ACC112 (cell line): Measurements from ENCODE around the gene FUCA2.

Experiments
- H2AFZ ChIP-seq: fragments of 200-600 bp; sonication (generic); one replicate; pipeline ENCODE4 v1.6.0; 2017; ENCODE audit warnings: antibody characterized with exemption, low read length; ENCODE audit not compliant: unreplicated experiment
- H3K27ac ChIP-seq: fragments of 200-600 bp; sonication (generic); 2 replicates; pipeline ENCODE4 v1.5.1; 2014; ENCODE audit warnings: low read depth, mild to moderate bottlenecking, antibody characterized with exemption, low read length, moderate library complexity
- H3K27me3 ChIP-seq: fragments of 200-600 bp; sonication (generic); 2 replicates; pipeline ENCODE4 v1.6.1; 2014; ENCODE audit warnings: mild to moderate bottlenecking, antibody characterized with exemption, low read length, moderate library complexity, mixed read lengths; ENCODE audit not compliant: insufficient read depth
- H3K36me3 ChIP-seq: fragments of 200-600 bp; sonication (generic); 2 replicates; pipeline ENCODE4 v1.6.1; 2016; ENCODE audit warnings: mild to moderate bottlenecking, antibody characterized with exemption, low read length, moderate library complexity, mixed read lengths; ENCODE audit not compliant: insufficient read depth
- H3K4me1 ChIP-seq: fragments of 200-600 bp; sonication (generic); one replicate; pipeline ENCODE4 v1.6.1; 2016; ENCODE audit warnings: low read length, mixed read lengths; ENCODE audit not compliant: insufficient read depth, unreplicated experiment, control insufficient read depth
- H3K4me3 ChIP-seq: fragments of 200-600 bp; sonication (generic); 2 replicates; pipeline ENCODE4 v1.5.1; 2014; ENCODE audit warnings: mild to moderate bottlenecking, low read depth, low read length
- H3K79me2 ChIP-seq: fragments of 200-600 bp; sonication (generic); one replicate; pipeline ENCODE4 v1.6.0; 2016; ENCODE audit warnings: low read length; ENCODE audit not compliant: control insufficient read depth, unreplicated experiment, insufficient read depth

The FUCA2 gene

DNA sequence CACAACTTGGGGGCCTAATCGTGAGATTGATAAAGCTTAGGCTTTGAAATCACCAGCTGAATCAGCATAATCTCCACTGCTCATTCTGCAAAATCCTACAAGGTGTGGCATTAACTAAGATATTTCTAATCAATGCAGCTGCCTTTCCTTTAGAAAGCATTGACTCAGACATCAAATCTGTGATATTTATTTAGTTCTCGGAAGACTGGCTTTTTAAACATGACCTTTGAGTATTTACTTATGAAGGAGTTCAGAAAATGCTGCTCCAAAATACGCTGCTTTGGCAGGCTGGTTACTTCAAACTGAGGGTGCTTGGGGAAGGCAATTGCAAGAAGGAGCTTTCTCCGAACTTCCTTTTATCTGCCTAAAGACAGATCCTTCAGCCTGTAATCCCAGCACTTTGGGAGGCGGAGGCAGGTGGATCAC lies 23.7 kb upstream of the FUCA2 start:
- Histone ChIP-seq H3K79me2 (no peaks in the 10 kb centered on the region), H3K4me1 (no peaks in the 10 kb centered on the region), H3K27me3 (peaks cover 9% of the 10 kb centered on the region; the same call in 1 of the 2 replicates), H3K4me3 (no peak overlapping the region), H3K27ac (no peak overlapping the region), H3K36me3 (no peaks in the 10 kb centered on the region), H2AFZ (no peak overlapping the region)

- H3K4me3 ChIP-seq: no peak overlapping the region
- peaks cover 6% of the 10 kb centered on the region for H3K4me1 ChIP-seq
- H2AFZ ChIP-seq: no peak overlapping the region
- H3K79me2 ChIP-seq: no peaks in the 10 kb centered on the region
- H3K27me3 ChIP-seq: peaks cover 9% of the 10 kb centered on the region; the same call in 1 of the 2 replicates
- no peaks in the 10 kb centered on the region for H3K36me3 ChIP-seq
- H3K27ac ChIP-seq: no peak overlapping the region
Measured at GRCh38 chr6:143531720-143532499, 20.4 kb upstream of the FUCA2 start.

DNA sequence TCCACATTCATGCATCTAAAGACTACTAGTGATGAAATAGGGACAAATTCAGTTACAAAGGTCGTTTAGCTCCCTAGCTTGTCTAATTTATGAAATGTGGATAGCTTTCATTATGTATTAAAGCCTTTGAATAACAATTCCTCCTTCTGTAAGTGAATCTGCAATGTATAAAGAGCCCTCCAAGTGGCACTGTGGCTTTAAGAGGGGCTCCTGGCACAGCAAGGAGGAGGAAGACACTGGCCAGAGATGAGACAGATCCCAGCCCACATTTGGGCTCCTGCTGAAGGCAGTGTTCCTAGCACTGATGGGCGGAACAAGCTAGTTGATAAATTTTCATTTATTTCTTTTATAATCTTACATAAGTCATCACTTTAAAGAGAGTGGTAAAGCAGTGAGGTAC lies 17.6 kb upstream of the FUCA2 start:
- Histone ChIP-seq H3K4me1 (peaks cover 6% of the 10 kb centered on the region), H2AFZ (no peak overlapping the region), H3K27ac (no peak overlapping the region)

DNA sequence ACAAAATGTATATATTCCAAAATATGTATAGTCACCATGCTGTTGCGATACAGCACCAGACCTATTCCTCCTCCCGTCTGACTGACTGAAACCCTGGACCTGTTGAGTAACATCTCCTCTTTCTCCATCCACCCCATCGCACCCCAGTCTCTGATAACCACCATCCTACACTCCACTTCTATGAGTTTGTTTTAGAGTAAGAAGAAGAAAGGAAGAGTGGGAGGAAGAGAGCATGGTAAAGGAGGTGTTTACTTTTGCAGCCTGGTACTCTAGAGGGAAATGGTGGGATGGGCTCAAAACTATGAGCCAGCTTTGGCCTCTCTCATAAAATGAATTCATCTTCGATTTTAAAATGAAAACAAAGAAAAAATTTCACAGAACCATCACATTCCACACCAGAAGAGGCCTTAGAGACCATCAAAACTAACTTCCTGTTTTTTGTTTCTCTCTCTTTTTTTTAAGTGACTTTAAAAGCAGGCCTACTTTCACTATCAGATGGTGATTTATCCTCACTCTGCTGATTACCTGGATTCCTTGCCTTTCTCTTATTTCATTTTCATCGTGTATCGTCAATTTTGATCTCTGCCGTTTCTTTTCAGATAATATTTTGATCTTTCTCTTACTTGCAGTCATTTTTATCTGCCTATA lies 16.8 kb upstream of the FUCA2 start:
- peaks cover 9% of the 10 kb centered on the region; the same call in 1 of the 2 replicates for H3K27me3 ChIP-seq
- no peak overlapping the region for H3K4me3 ChIP-seq
- no peak overlapping the region for H3K27ac ChIP-seq
- H3K4me1 ChIP-seq: peaks cover 6% of the 10 kb centered on the region
- no peaks in the 10 kb centered on the region for H3K36me3 ChIP-seq
- peak overlapping the region; percentile 67 for H2AFZ ChIP-seq
- no peaks in the 10 kb centered on the region for H3K79me2 ChIP-seq

More for the DNA sequence above, 17.6 kb upstream of the FUCA2 start:
- H3K27me3 ChIP-seq: peaks cover 9% of the 10 kb centered on the region; the same call in 1 of the 2 replicates
- H3K36me3 ChIP-seq: no peaks in the 10 kb centered on the region
- H3K79me2 ChIP-seq: no peaks in the 10 kb centered on the region
- no peak overlapping the region for H3K4me3 ChIP-seq

DNA sequence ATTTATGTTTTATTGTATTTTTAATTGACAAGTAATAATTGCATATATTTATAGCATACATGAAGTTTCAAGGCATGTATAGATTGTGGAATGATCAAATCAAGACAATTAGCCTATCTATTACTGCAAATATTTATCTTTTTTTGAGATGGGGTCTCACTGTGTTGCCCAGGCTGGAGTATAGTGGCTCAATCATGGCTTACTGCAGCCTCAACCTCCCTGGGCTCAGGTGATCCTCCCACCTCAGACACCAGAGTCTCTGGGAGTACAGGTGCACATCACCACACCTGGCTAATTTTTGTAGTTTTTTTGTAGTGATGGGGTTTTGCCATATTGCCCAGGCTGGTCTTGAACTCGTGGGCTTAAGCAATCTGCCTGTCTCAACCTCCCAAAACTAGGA lies 16.2 kb upstream of the FUCA2 start:
- Histone ChIP-seq H3K27me3 (peaks cover 4% of the 10 kb centered on the region; the same call in 1 of the 2 replicates), H3K36me3 (no peaks in the 10 kb centered on the region), H3K4me1 (peaks cover 6% of the 10 kb centered on the region), H2AFZ (no peak overlapping the region), H3K27ac (no peak overlapping the region), H3K4me3 (no peak overlapping the region), H3K79me2 (no peaks in the 10 kb centered on the region)

DNA sequence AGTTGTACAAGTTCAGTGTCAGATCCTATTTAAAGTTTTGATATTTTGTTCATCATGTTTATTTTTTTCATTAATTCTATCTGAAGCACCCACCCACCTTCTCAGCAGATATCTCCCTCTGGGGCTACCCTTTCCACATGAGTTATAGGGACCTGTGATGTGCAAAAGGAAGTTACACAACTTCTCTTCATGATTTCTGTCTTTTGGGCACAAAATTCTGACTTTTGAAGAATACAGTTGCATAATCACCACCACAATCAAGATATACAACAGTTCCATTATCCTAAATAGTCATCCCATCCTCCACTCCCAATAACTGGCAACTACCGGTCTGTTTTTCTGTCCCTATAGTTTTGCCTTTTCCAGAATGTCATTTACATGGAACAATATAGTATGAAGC lies 13.8 kb upstream of the FUCA2 start:
- Histone ChIP-seq H3K79me2 (no peaks in the 10 kb centered on the region), H3K4me3 (no peak overlapping the region), H3K4me1 (peaks cover 6% of the 10 kb centered on the region), H3K27me3 (no peaks in the 10 kb centered on the region), H2AFZ (no peak overlapping the region), H3K36me3 (no peaks in the 10 kb centered on the region), H3K27ac (no peak overlapping the region)

DNA sequence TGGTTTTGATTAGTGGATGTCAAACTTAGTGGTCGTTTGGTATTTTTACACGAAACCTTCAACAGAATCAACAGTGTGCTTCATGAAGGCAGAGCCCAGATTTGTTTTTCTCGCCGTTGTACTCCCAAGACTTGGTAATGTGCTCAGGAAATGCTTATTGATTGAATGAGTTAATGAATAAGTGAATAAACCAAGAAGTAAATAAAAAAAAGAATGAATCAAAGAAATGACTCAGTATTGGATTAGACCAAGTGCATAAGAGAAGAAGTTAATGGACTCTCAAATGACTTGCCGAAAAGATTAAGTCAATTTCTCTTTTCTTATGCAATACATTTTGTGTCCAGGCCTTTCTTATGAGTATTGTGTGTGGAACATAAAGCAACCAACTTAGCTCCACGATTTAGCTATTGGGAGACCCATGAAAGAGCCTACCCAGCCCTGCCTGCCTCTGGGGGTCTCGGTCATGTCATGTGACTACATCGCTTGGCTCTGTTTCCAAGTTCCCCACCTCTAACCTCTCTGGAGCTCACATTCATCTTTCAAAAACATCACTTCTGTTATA lies 10.6 kb upstream of the FUCA2 start:
- H3K36me3 ChIP-seq: no peaks in the 10 kb centered on the region
- no peak overlapping the region for H3K4me3 ChIP-seq
- H2AFZ ChIP-seq: no peak overlapping the region
- H3K27ac ChIP-seq: no peak overlapping the region
- H3K79me2 ChIP-seq: no peaks in the 10 kb centered on the region
- no peaks in the 10 kb centered on the region for H3K4me1 ChIP-seq
- no peaks in the 10 kb centered on the region for H3K27me3 ChIP-seq

- H2AFZ ChIP-seq: no peak overlapping the region
- no peaks in the 10 kb centered on the region for H3K79me2 ChIP-seq
- no peak overlapping the region for H3K27ac ChIP-seq
- no peak overlapping the region for H3K4me3 ChIP-seq
- H3K36me3 ChIP-seq: no peaks in the 10 kb centered on the region
- no peaks in the 10 kb centered on the region for H3K4me1 ChIP-seq
- H3K27me3 ChIP-seq: no peaks in the 10 kb centered on the region
Measured at GRCh38 chr6:143517447-143517773, 5.9 kb upstream of the FUCA2 start.

- no peak overlapping the region for H3K27ac ChIP-seq
- H3K27me3 ChIP-seq: no peaks in the 10 kb centered on the region
- H3K36me3 ChIP-seq: no peaks in the 10 kb centered on the region
- peaks cover 3% of the 10 kb centered on the region for H3K4me1 ChIP-seq
- H3K4me3 ChIP-seq: no peak overlapping the region
- no peak overlapping the region for H2AFZ ChIP-seq
- no peaks in the 10 kb centered on the region for H3K79me2 ChIP-seq
Measured at GRCh38 chr6:143516690-143517446, 5.3 kb upstream of the FUCA2 start.

- Histone ChIP-seq H3K4me3 (no peak overlapping the region), H3K27ac (no peak overlapping the region), H2AFZ (no peak overlapping the region), H3K27me3 (no peaks in the 10 kb centered on the region), H3K79me2 (peaks cover 5% of the 10 kb centered on the region), H3K4me1 (peaks cover 5% of the 10 kb centered on the region), H3K36me3 (no peaks in the 10 kb centered on the region)
Measured at GRCh38 chr6:143515766-143516355, 4.3 kb upstream of the FUCA2 start.
